Glutamatergic neuron (in vitro differentiated cells): ENCODE results near the gene BTBD8. TPM values are rescaled to one million over a fixed set of nuclear protein-coding genes. Genes with fewer than 3 reads are reported as not detected.
"Not testable (repeated sequence)": the region's sequence is repeated elsewhere in the genome, so short reads cannot be mapped to it uniquely, and the experiment has no call there.

ENCODE experiments used
- DNase-seq: peaks from one replicate; pipeline ENCODE4 v3.0.0; 2022
- H3K27ac Mint-ChIP-seq: one replicate; pipeline ENCODE4 v1.8.0; 2020; ENCODE audit warnings: mild to moderate bottlenecking, mixed read lengths, inconsistent platforms; ENCODE audit not compliant: unreplicated experiment
- H3K27me3 Mint-ChIP-seq: one replicate; pipeline ENCODE4 v1.8.0; 2020; ENCODE audit warnings: mild to moderate bottlenecking, moderate library complexity, mixed read lengths, inconsistent platforms; ENCODE audit not compliant: unreplicated experiment
- H3K36me3 Mint-ChIP-seq: one replicate; pipeline ENCODE4 v1.8.0; 2020; ENCODE audit warnings: mild to moderate bottlenecking, mixed read lengths, inconsistent platforms; ENCODE audit not compliant: unreplicated experiment
- H3K4me1 Mint-ChIP-seq: one replicate; pipeline ENCODE4 v1.8.0; 2020; ENCODE audit warnings: mild to moderate bottlenecking, low read depth, mixed read lengths, inconsistent platforms; ENCODE audit not compliant: unreplicated experiment
- H3K4me3 Mint-ChIP-seq: one replicate; pipeline ENCODE4 v1.8.0; 2020; ENCODE audit warnings: mild to moderate bottlenecking, mixed read lengths, inconsistent platforms; ENCODE audit not compliant: unreplicated experiment
- H3K9me3 Mint-ChIP-seq: one replicate; pipeline ENCODE4 v1.8.0; 2020; ENCODE audit warnings: mild to moderate bottlenecking, moderate library complexity, mixed read lengths, inconsistent platforms; ENCODE audit not compliant: unreplicated experiment
- total RNA-seq: library from RNA; stranded (reverse); fragmentation: NEBNext Ultra II Directional; extraction: Animal tissue kit (Norgen Biotek cat#: 25700); gene quantifications from one replicate; pipeline ENCODE4 v1.2.1, GENCODE V29; 2021; ENCODE audit not compliant: unreplicated experiment
- TF ChIP-seq, protein P1 (sequence below): fragments of 200-600 bp; sonication (generic); IDR thresholded peaks from one replicate; pipeline ENCODE4 v1.5.0; 2021; ENCODE audit not compliant: partially characterized antibody, unreplicated experiment

Gene BTBD8
- total RNA-seq, 1 donor from 2014 or later: 13.4 TPM

DNA sequence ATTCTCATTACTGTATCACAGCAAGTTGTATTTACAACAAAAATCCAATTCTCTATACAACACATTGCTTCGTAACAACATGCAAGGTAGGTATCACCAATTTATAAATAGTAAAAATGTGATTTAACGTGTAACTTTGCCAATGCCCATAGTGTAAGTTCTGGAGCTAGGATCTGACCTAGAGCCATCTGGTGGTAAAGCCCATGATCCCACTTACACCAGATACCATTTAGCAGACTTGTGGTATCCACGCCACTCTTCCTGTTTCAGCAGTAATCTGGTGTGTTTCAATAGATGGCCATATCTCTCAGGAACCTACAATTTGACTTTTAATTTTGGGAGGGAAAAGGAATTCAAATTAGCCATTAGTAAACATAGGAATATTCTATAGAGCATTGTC is 15.1 kb upstream of the BTBD8 start:
- TF ChIP-seq, protein P1, sequence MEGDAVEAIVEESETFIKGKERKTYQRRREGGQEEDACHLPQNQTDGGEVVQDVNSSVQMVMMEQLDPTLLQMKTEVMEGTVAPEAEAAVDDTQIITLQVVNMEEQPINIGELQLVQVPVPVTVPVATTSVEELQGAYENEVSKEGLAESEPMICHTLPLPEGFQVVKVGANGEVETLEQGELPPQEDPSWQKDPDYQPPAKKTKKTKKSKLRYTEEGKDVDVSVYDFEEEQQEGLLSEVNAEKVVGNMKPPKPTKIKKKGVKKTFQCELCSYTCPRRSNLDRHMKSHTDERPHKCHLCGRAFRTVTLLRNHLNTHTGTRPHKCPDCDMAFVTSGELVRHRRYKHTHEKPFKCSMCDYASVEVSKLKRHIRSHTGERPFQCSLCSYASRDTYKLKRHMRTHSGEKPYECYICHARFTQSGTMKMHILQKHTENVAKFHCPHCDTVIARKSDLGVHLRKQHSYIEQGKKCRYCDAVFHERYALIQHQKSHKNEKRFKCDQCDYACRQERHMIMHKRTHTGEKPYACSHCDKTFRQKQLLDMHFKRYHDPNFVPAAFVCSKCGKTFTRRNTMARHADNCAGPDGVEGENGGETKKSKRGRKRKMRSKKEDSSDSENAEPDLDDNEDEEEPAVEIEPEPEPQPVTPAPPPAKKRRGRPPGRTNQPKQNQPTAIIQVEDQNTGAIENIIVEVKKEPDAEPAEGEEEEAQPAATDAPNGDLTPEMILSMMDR: no peak
- Mint-ChIP-seq H3K27ac (no peak overlapping the region), H3K4me3 (no peak overlapping the region), H3K36me3 (no peaks in the 10 kb centered on the region), H3K4me1 (no peaks in the 10 kb centered on the region), H3K27me3 (peaks cover 1% of the 10 kb centered on the region), H3K9me3 (peaks cover 1% of the 10 kb centered on the region)
- DNase-seq: no peak

DNA sequence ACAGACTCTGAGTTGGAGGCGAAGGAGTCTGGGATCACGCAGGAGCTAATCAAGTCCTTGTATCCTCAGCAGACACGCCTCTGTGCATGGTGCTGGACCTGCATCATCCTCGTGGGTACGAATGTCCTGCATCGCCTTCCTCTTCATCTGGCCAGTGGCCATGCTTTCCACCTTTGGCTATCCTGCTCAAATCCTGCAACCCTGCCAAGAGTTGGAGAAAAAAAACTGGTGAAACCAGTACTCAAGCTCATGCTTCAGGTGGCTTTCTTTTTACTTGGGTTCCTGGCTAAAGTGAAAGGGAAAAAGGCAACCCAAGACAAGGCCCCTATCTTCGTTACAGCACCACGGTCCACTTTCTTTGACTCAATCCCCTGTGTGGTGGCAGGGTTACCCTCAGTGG is 13.8 kb upstream of the BTBD8 start:
- H3K36me3 Mint-ChIP-seq: no peaks in the 10 kb centered on the region
- peaks cover 1% of the 10 kb centered on the region for H3K27me3 Mint-ChIP-seq
- DNase-seq: no peak
- no peak overlapping the region for H3K4me3 Mint-ChIP-seq
- TF ChIP-seq, protein P1: no peak
- H3K4me1 Mint-ChIP-seq: no peaks in the 10 kb centered on the region
- peaks cover 1% of the 10 kb centered on the region for H3K9me3 Mint-ChIP-seq
- no peak overlapping the region for H3K27ac Mint-ChIP-seq

DNA sequence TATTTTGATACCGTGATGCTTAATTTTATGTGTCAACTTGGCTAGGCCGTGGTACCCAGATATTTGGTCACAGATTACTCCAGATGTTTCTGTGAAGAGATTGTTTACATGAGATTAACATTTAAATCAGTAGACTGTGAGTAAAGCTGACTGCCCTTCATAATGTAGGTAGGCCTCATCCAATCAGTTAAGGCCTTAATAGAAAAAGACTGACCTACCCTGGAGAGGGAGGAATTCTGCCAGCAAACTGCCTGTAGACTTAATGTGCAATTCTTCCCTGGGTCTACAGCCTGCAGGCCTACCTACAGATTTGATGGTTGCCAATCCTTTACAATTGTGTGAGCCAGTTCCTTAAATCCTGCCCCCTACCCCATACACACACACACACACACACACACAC is 9.3 kb upstream of the BTBD8 start:
- no peaks in the 10 kb centered on the region for H3K4me1 Mint-ChIP-seq

DNA sequence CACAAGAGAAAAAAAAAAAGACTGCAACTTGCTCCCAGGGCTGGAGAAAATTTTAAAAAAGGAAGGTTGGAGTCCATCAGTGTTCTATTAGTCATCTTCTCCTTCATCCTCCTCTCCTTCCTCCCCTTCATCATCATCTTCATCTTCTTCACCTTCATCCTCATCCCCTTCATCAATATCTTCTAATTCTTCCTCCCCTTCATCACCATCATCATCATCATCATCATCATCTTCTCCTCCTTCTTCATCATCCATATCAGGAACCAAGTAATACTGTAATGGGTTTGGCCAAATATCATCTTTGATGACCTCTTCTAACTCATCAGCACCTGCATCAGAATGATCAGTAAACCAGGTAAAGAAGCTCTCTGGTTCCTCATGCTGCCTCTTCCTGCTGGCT is 5.7 kb upstream of the BTBD8 start:
- H3K27me3 Mint-ChIP-seq, H3K9me3 Mint-ChIP-seq, H3K4me3 Mint-ChIP-seq, H3K27ac Mint-ChIP-seq, H3K4me1 Mint-ChIP-seq, DNase-seq, H3K36me3 Mint-ChIP-seq: not testable (repeated sequence)

More for the DNA sequence above, 9.3 kb upstream of the BTBD8 start:
- H3K36me3 Mint-ChIP-seq: no peaks in the 10 kb centered on the region
- no peak overlapping the region for H3K27ac Mint-ChIP-seq
- no peaks in the 10 kb centered on the region for H3K9me3 Mint-ChIP-seq
- no peak overlapping the region for H3K4me3 Mint-ChIP-seq
- TF ChIP-seq, protein P1: no peak
- no peaks in the 10 kb centered on the region for H3K27me3 Mint-ChIP-seq
- no peak for DNase-seq

DNA sequence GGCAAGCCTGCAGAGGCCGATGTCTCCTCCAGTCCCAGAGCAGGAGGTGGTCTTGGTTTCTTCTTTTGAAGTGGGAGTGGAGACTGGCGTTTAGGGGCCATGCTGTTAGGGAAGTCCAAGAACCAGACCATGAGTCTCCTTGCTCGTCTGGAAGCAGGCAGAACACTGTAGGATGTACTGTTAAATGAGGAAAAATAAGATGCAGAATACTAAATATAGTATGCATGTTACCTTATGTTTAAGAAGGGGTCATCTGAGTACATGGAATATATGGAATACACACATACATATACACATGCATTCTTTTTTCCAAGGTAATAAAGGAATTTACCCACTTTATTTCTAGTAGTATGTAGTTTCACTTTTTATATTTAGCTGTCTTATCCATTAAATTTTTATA is 4.8 kb upstream of the BTBD8 start, which contains the start of gene SETSIP:
Gene SETSIP (minus strand): TSS at position 101 of the 400 bp plus-strand sequence. CDS start 0 bp downstream, at position 101.
- H3K4me3 Mint-ChIP-seq: no peak within 1 kb of the TSS
- H3K4me1 Mint-ChIP-seq: no peaks in the 10 kb centered on the region
- no peaks in the 10 kb centered on the region for H3K9me3 Mint-ChIP-seq
- no peaks in the 10 kb centered on the region for H3K27me3 Mint-ChIP-seq
- no peak within 1 kb of the TSS for H3K27ac Mint-ChIP-seq
- no peak for DNase-seq
- H3K36me3 Mint-ChIP-seq: no peaks in the 10 kb centered on the region
- TF ChIP-seq, protein P1: no peak
